Activated CD4-positive, alpha-beta T cell treated with anti-CD3 and anti-CD28 coated beads, Interleukin-2, Interleukin-6, amounts not matched to agents 100 ng/mL and 50 ng/mL, durations not matched to agents 16 hours and 8 hours (primary cell): ENCODE data around the gene ZNF593OS.

Source experiments
- DNase-seq: peaks from one replicate; pipeline ENCODE4 v3.0.0-alpha.2; 2020

Gene ZNF593OS

DNA sequence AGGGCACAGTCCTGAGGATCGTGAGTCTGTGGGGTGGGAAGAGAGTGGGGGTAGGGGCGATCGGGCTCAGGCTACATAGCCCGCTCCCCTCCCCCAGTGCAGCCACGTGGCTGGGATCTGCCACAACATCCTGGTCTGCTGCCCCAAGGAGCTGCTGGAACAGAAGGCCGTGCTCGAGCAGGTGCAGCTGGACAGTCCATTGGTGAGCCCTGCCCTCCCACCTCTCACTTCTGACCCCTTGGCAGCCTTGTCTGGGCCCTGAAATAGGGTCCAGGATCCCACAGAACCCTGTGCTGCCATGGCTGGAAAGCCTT is 10.7 kb upstream of the ZNF593OS start:
- no peak for DNase-seq

DNA sequence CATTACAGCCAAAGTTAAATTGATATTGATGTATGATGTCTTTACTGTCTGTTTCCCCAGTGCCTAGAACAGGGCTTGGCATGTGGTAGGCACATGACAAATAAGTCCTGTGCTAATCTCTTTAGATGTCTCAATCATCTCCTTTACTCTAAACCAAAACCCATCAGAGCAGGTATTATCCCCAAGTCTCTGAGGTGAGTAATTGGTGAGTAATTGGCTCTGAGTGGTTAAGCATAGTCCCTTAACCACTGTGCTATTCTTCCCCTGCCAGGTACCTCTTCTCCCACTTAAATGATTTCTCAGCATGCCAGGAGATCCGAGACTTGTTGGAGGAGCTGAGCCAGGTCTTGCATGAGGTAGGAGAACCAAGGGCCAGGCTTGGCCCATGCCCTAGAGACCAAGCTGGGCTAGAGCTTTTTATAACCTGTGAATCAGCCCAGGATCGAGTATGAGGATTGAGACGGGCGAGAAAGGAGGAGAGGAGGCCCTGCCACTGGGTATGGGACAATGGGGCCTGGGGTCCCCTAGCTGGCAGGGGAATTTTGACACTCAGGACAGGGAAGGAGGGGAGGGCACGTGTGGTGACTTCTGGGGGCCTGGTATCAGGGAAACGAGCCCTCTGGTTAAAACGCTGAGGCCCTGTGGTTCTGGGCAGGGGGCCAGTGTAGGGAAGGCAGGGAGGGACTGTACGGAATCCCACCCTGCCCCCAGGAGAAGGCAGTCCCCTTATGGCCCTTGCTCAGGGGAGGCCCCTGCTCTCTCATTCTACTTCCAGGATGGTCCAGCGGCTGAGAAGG is 10.2 kb upstream of the ZNF593OS start:
- DNase-seq = no peak

DNA sequence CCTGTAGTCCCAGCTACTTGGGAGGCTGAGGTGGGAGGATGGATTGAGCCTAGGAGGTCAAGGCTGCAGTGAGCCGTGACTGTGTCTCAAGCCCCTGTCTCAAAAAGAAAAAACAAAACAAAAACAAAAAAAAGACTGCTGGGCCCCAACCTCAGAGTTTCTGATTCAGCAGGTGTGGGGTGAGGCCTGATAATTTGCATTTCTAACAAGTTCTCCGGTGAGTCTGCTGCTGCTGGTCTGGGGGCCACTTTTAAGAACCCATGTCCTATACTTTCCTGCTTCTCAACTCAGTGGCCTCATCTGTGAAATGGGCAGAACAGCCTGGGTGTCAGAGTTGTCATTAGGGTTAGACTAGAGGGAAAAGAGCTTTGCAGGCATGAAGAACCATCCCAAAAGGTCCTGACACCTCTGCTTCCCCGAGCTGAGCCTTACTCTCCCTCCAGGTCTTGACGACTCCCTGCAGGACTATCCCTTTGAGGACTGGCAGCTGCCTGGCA is 8.4 kb upstream of the ZNF593OS start:
- DNase-seq = no peak

DNA sequence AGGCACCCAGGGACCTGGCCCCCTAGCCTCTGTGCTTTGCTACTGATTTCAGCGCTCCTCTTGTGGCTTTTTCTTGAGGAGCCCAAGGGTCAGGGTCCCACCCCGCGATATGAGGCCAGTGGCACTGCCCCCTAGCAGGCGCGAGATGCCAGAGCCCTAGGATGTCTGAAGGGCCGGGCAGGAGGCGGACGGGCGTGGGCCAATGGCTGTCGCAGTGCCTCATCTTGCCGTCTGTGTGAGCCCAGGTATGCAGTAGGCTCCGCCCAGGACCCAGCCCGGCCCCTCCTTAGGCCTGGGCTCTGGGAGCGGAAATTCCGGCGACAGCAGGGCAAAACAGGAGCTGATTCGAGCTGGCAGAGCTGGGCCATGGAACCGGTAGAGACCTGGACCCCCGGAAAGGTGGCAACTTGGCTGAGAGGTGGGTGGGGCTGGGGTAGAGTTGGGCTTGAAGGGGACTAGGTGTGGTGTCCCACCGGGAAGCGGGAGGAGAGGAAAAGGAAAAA is 5.6 kb upstream of the ZNF593OS start, which contains the start of gene CNKSR1:
CNKSR1 (plus strand) TSS at position 310 of the 503 bp plus-strand sequence; CDS start at position 367, 57 bp downstream.
- no peak for DNase-seq

DNA sequence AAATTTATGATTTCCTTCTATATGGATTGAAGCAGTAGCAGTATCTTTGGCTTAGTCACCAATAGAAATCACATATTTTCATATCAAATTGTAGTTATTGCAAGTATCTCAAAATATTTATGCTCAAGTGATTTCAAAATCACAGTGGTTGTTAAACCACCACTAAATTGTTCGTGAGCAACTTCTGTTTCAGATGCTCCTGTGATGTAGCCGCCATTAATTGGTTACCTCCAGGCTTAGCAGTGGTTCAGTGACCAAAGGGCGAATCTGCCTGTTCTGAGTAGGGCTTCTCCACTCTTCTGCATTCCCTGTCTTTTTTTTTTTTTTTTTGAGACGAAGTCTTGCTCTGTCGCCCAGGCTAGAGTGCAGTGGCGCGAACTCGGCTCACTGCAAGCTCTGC is 3.7 kb upstream of the ZNF593OS start:
- DNase-seq = no peak

DNA sequence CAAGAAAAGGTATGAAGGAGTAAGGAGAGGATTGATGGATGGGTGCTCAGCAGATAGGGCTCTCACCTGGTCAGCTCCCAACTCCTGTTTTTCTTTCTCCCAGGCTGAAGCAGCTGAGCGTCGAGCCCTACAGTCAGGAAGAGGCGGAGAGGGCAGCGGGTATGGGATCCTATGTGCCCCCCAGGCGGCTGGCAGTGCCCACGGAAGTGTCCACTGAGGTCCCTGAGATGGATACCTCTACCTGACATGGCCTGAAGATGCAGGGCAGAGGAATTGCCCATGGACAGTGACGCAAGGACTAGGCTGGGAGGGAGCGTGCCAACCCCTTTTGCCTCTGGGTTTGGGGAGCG is 1.2 kb downstream of the ZNF593OS start:
- no peak for DNase-seq

DNA sequence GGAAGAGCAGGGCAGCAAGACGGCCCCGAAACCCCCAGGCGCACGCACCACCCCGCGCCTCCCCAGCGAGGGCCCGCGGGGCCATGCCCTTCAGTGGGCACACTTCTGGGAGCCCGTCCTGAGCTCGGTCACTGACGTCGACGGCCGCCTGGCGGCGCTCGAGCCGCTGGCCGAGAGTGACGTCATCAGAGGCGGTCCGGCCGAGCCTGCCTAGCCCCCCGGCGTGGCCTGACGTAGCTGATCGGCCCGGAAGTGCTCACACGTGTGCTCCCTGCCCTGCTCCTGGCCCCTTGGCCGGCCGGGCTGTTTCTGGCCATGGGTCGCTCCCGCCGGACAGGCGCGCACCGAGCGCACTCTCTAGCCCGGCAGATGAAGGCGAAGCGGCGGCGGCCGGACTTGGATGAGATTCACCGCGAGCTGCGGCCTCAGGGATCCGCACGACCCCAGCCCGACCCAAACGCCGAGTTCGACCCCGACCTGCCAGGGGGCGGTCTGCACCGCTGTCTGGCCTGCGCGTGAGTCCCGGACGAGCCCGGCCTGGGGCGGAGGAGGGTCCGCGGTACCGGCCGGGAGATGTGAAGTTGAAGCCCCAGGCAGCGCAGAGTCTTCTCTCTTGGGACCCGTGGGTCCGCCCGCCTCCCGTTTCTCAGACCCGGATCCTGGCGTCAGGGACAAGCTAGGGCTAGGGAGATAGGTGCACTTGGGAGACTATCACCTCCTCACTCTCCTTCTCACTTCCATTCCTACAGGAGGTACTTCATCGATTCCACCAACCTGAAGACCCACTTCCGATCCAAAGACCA is 1.8 kb downstream of the ZNF593OS start, which contains the start of gene ZNF593:
ZNF593 (plus strand) TSS at position 240 of the 803 bp plus-strand sequence; CDS start at position 316, 76 bp downstream.
- peak; percentile 95 for DNase-seq

DNA sequence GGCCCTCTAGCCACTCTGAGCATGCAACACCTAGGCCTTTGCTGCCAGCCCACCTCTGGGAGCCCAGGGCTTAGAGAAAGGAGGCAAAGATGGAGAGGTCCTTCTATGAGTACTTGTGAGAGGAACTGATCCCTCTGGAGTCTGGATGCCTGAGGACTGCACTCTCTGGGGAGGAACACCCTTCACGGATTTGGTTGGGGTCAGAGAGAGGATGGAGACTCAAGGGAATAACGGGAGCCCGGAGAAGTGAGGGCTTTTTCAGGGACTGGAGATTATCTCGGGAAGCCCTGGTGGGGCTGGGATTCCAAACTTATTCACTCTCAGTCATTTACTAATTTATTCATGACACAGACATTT is 2.5 kb downstream of the ZNF593OS start:
- DNase-seq = no peak

DNA sequence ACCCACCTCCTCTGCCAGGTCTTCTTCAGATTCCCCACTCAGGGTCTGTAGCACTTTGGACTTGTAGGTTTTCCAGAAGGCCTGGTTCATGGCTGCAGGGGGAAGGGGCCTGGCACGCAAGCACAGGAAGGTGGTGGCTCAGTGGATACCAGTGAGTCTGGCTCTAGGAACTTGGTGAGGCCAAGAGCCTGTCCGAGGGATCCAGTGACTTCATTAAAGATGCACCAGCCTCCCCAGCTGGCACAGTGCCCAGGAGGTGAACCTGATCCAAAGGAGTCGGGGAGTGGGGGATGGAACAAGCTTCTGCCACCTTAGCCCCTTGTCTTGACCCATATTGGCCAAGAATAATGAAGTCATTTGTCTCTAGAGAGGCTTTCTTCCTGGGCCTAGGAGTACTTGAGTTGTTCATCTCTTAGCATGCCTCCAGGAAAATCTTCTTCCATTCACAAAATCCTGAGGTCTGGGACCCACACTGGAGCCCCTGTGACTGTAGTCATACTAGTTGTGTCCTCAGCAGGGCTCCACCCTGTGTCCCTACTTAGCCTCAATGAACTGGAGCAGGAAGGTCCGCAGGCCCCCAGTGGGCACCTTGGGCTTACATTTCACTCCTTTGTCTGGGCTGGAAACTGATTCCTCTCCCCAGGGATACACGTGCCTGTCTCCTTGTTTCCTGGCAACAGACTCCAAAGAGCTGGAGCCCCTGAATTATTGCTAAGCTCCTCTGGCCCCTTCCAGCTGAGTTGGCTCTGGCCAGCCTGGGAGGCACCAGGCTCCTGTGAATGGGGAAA is 3.0 kb downstream of the ZNF593OS start, which contains the start of gene C1orf232:
C1orf232 (minus strand) TSS at position 554 of the 788 bp plus-strand sequence; CDS start at position 90, 464 bp downstream.
- DNase-seq = no peak

DNA sequence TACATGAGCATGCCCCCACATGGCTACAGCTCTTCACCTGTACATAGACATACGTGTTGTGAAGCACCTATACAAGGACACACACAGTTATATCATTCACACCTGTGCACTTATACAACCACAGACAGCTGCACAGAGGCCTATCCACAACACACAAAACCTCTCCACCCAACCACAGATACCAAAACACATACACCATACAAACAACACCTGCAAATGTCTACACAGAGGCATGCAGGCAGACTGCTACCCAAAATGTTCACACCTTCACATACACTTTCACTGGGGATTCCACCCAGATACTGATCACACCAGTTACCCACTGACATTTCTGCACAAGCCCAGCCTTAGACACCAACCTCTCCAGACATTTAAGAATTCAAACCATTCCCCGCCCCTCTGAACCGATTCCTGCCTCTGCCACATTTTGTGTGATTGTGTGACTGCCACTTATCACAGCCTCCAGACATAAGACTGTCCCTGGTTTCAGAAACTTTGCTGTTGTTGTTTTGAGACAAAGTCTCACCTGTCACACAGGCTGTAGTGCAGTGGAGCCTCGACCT is 4.8 kb downstream of the ZNF593OS start:
- DNase-seq = no peak

DNA sequence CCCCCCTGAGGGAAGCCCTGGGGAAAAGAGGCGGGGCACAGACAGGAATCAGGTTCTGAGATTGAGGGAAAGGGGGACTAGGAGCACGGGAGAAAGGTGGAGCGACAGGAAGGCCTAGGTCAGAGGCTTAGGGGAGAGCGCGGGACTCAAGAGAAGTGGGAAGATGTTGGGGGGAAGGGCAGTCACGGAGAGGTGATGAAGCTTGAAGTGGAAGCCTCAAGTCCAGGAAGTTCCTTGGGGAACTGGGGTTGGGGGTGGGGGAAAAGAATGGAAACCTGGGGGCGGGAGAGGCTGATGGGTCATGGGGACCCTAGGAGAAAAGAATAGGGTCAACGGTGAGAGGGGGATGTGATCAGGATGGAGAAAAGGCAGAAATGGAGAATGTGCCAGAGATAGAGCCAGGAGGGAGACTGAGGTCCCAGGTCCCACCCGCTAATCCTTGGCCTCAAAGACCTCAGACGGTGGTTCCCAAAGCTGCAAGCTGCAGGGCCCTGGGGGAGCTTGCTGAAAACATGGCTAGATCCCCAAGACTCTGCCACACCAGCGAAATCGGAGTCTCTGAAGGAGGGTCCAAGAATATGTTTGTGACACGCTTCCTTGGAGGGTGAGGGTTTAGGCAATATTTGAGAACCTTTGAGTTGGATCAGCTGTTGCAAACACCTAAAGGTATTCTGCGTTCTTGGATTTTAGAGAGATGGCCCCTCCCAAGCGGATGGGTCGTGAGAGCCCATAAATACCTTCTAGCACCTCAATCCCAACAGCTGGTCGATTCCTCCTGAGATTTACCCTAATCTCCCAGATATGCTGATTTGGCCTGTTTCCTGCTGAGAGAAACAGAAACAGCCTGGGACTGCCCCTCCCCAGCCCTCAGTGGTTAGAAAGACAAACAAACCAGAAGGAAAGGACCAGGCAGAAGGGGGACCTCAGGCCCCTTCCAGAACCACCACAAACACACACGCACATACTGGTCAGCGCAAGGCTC is 6.5 kb downstream of the ZNF593OS start:
- DNase-seq = no peak

DNA sequence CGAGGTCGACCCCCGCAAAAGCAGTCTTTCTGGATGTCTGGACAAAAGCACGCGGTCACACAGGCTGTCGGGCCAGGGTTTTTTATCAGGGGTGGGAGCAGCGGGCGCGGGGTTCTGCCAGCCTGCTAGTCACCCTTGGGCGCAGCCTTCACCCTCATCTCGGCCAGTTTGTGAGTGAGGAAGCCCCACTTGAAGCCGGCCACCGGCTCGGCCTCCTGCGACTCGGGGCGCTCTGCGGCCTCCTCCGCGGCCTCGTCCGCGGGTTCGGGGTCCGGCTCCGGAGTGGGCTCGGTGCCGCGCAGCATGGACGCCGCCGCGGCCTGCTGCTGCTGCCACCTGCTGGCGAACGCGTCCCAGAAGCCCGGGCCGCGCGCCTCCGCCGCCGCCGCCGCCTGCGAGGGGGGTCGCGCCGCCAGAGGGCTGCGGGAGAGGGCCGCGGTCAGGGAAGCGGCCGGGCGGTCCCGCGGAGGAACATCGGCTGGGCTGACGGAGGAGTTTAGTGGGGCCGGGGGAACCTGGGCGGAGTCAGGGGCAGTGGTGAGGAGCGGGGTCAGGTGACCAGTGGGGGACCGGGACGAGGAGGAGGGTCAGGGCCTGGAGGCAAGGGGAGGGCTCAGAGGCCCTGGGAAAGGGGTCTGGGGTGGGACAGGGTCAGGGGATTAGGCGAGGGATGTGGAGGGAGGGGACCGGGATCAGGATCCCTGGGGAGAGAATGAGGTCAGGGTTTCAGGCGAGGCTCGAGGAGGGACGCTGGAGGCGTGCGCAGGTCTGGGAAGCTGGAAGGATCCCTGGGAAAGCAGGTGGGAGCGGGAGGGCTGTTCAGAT is 7.4 kb downstream of the ZNF593OS start:
- DNase-seq = peak; percentile 55

DNA sequence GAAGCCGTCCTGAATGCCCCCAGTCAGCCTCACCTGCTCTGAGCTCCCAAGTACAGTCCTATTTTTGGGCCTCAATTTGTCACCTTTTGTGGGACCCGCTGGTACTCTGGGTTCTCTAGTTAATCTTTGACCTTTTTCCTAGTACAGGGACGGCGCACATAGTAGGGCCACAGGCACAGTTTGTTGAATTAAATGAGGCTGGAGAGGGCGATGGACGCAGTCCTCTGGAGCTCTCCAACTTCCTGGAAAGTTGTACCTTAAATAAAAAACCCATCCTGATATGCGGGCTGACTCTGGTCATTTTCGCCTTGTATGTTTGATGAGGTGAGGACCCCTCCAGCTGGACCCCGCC is 8.0 kb downstream of the ZNF593OS start:
- DNase-seq = no peak

DNA sequence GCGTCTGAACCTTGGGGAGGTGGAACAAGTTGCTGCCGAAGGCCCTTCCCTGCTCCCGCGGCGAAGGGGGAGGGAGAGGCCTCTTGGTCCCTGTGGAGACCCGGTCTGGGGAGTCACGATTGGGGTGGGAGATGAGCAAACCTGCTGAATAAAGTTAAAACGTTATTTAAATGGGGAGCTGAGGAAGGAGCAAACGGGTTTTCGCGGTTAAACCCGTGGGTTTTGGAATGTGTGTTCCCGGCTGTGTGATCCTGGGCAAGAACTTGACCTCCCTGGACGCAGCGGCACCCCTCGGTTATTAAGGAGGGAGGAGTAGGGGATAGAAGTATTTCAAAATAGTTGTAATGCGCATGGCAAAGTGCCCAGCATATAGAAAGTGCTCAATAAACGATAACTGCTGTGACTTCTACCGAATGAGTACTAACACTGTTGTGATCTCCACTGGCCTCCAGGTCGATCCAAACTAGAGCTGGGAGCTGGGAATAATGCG is 9.4 kb downstream of the ZNF593OS start:
- no peak for DNase-seq

DNA sequence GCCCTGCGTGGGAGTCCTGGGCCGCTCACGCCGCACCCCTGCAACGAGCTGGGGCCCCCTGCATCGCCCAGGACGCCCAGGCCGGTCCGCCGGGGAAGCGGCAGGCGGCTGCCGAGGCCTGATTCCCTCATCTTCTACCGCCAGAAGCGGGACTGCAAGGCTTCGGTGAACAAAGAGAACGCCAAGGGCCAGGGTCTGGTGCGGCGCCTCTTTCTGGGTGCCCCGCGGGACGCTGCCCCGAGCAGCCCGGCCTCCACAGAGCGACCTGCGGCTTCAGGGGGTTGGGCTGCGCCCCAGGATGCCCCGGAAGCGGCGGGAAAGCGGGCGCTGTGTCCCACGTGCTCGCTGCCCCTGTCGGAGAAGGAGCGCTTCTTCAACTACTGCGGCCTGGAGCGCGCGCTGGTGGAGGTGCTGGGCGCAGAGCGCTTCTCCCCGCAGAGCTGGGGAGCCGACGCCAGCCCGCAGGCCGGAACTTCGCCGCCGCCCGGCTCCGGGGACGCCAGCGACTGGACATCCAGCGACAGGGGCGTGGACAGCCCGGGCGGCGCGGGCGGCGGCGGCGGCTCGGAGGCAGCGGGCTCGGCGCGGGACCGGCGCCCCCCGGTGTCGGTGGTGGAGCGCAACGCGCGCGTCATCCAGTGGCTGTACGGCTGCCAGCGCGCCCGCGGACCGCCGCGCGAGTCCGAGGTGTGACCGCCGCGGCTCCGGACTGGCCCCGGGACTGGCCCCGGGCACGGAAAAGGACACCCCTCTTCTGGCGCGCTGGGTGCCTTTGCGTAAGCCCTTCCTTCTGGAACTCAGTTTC is 10.0 kb downstream of the ZNF593OS start:
- peak; percentile 45 for DNase-seq

DNA sequence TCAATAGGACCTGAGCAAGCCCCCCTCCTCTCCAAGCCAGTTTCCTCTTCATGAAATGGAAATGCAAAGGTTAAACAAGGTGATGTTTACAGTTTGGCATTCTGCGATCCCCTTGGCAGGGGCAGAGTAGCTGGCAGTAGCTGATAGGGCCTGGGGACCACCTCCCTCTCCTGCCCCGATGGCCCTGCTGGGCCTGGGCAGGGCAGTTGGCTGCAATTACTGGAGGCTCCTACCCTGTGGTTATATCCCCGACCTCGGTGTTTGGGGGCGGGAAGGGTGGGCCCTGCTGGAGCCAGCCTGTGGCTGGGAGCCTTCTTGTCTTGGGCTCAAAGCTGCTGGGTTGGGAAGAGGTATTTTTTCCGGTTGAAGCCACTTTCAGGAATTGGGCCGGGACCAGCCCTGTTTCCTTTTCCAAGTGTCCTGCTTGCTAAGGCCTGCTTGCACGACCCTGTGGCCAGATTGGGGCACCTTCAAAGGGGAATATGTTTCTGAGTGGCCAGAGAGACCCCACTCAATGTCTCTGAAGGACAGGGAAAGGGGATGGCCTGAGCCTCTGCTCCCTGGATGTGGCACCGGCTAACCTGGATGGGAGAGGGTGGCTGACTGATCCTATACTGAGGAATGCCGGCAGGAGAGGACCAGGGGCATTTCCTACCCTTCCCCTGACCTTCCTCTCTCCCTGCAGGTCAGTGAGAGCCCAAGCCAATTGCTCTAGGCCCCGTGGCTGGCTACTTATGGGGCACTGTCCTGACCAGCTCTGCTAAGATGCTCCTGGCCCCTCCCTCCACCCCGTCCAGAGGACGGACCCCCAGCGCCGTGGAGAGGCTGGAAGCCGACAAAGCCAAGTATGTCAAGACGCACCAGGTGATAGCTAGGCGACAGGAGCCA is 10.9 kb downstream of the ZNF593OS start:
- DNase-seq = no peak

DNA sequence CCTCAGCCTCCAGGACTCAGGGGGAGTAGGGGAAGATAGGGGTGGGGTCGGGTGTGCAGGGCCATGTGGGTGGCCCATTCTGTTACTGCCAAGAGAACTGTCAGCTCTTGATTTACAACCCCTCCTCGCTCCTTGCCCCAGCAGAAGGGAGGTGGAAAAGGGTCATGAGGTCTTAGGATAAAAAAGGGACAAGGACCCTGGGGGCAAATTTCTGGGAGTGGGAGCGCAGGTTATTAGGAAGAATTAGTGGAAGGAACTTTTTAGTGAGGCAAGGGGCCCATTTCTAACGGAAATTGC is 11.9 kb downstream of the ZNF593OS start:
- DNase-seq = no peak

DNA sequence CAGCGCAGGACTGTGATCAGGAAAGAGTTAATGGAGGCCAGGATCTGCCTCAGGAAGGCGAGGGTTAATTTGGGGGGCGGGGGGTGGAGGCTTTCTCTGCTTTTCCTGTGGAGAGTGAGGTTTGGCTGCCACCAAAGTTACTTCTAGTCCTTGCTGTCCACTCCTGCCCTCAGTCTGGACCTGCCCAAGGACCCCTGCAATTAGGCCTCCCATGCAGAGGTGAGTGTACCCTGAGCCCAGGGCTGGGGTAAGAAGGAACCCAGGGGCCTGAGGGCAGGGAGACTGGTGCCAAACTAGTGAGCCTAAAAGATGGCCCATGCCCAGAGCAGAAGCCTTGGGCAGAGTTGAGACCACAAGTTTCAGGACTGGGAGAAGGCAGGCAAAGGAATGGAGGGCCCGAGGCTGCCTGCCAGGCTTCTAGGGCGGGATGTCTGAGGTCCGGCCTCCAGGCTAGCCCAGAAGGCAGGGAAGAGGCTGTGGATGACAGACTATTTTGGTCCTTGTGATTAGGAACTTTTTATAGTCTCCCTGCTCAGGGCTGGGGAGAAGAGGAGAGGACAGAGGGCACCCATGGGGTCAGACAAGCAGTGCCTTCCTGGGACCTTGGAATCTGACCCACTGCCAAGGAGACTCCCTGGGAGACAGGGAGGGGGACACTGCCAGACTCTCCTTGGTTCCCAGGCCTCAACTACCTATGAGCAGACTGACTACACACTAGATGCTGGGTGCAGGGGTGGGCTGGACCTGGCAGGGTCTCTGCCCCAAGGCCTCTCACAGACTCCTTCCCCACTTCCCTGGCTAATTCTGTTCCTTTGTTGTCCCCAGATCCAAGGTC is 12.5 kb downstream of the ZNF593OS start, which contains the start of gene FAM110D:
FAM110D (plus strand) TSS at position 172 of the 835 bp plus-strand sequence. CDS start 2,213 bp downstream, outside the sequence.
- no peak for DNase-seq
